GM18511 (cell line): ENCODE data around the gene INPP4A.

Experiments used
- ATAC-seq: cut with Tn5 transposase; IDR thresholded peaks from one replicate; pipeline ENCODE4 v1.9.1; 2021; ENCODE audit warnings: mild to moderate bottlenecking, moderate library complexity; ENCODE audit not compliant: unreplicated experiment

The INPP4A gene

GRCh38 chr2:98489486-98489885 is 44.8 kb downstream of the INPP4A start:
- ATAC-seq, result no peak

DNA sequence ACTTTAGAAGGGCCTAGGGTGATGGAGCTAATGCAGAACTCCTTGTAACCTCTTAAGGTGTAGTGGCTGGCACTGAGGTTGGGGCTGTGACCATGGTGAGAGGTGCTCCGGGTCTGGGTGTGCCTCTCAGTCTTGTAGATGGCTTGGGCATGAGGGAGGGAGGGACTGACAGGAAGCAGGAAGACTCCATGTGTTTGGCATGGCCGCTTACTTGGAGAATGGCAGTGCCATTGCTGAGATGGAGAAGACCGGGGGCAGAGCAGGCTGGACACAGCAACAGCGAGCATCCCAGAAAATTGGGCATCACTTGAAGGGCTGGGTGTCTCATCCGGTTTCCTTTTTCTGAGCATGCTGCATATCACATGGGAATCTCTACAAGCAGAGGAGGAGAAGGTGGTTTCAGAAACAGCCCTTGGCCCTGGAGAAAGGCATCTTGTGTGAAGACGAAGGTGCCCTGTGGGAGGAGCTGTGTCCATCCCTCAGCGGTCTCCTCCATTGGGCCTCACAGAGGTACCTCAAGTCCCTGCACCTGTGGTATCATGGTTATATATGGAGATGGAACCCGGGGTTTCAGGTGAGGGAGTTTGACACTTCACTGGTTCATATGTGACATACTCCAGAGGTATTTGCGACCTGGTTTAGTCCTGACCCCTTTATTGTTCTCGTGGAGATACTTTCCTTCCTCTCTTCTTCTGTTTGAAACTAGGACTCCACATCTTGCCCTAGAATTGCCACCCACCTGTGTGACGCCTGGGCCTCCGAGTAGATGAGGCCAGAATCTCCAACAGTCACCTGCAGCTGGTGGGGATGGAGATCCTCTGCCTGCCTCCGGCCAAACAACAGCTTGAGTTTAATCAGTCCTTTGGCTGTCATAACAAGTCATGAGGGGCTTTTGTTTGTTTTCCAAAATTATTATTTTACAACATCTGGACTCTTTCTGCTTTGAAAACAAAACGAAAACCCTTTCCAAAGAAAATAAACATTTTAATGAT is 45.6 kb downstream of the INPP4A start:
- no peak for ATAC-seq

DNA sequence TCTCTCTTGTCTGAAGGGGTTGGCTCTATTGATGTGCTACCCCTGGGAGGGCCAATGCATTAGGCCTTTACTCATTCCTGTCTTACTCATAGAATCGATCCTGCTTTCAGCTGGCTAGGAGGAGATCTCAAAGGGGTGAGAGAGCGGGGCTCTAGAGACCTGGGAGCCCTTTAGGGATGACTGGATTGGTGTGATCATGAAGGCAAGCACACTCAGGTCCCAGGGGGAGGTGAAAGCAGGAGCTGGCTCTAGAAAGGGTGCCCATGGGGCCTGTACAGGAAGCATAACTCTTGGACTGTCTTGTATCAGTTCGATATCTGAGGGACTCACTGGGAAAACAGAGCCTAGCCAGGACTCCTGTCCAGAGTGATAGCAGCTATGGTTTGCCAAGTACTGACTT is 47.8 kb downstream of the INPP4A start:
- ATAC-seq, result no peak

- no peak for ATAC-seq
These were observed 50.0 kb downstream of the INPP4A start for GRCh38 chr2:98494699-98495098.

DNA sequence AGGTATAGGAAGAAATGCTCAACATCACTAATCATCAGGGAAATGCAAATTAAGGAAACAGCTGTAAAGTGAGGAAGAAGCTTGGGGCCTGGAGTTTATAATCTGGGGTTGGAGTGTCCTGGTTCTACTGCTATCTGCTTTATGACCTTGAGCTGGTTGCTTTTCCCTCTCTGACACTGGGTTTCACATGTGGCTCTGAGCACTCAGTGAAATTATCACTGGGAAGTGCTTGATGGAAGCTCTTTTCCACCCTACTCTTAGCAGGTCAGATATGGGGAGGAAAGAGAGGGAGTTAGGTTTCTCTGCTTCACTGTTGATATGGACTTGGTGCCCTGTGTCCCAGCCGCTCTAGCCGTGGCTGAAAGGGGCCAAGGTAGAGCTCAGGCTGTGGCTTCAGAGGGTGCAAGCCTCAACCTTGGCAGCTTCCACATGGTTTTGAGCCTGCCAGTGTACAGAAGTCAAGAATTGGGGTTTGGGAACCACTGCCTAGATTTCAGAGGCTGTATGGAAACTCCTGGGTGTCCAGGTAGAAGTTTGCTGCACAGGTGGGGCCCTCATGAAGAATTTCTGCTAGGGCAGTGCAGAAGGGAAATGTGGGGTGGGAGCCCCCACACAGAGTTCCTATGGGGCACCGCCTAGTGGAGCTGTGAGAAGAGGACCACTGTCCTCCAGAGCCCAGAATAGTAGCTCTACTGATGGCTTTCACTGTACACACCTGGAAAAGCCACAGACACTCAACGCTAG is 52.3 kb downstream of the INPP4A start:
- ATAC-seq, result no peak

GRCh38 chr2:98498703-98499440 is 54.2 kb downstream of the INPP4A start:
- ATAC-seq, result no peak

DNA sequence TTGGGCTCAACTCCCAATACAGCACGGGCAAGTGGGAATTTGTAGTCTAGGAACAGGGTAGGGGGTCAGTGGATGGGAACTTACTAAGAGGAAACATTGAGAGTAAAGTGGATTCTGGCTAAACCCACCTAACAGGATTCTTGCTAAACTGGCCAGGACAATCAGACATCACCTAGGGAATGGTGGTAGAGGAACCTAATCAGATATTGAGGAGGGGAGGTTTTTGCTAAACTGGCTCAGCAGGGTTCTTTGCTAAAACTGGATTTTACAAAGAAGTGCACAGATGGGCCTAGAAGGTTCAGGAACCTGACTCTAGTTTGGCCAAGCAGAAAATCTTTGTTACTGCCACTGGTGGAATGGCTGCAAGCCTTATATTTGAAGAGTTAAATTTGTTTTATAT is 55.9 kb downstream of the INPP4A start:
- ATAC-seq, result no peak

- no peak for ATAC-seq
These were observed 56.6 kb downstream of the INPP4A start for GRCh38 chr2:98501223-98501622.

DNA sequence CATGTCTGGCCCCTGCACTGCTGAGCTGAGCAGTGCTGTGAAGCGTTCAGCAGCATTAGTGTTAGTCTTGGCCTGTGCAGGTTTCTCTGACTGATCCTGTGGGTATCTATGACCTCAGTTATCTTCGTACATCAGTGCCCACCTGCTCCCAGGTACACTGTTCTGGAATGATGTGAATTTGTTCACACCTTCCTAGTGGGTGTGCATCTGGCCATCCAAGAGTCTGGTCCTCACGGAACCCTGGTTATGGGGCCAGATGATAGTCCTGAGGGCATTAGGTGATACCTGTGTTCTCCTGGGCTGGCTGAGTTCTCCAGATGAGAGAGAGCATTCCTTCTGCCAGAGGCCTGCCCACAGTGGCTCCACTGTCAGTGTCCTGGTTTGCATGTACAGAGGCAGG is 57.2 kb downstream of the INPP4A start:
- ATAC-seq, result no peak

DNA sequence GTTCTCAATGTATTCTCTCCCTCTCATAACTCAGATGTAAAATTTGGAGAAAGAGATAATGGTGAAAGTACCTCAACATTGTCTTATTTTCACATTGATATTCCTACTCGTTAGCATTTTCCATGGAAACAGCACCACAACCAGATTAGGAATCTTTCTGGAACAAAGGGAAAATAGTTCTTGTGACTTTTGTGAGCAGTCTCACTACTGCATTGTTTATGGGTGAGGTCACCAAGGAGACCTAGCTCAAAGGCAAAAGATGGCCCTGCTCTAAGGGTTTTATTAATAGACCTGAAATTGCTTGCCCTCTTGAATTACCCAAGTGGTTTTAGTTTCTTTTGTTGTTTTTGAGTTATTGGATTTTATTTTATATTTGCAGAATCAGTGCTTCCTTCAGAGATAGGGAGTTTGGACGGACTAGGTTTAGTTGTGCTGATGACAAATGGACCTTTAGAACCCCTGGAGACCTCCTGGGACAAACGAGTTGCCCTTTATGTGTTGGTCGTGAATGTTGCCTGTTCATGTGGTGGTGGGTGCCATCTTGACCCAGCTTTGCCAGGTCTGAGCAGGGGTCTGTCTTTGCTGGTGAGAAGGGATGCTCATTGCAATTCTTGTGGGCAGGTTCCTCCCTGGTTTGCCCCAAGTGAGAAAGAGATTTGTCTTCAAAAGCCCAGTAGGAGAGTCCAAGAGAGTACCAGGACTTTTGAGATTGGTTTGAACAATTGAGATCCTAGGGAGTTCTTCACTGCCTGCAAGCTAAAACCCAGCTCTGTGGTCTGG is 58.1 kb downstream of the INPP4A start:
- no peak for ATAC-seq

DNA sequence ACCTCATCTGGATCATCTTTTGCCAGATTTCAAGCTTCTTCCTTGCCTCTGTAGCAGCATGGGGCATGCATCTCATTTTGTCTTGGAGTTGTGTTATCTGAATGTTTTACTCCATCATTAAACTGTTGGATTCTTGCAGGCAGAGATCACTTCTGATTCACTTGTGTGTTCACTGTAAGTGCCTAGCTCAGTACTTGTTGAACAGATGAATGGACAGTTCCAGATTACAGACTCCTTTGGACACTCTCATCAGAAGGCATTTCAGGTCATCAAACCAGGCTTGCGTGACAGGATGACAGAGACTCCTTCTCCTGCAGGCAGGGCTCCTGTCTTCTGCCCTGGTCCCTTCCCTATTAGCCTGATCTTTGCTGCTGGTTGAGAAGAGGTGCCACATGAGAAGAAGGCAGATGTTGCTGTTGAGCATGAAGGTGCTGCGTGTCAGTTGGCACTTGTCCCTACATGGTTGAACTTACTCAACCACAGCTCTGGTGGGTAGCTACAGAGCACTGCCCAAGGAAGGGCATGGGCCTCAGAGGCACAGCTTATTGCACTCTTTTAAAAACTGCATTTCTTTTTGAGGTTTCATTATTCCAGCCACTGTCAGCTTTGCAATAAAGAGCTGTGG is 58.9 kb downstream of the INPP4A start:
- ATAC-seq, result no peak

- no peak for ATAC-seq
These were observed 59.9 kb downstream of the INPP4A start for GRCh38 chr2:98504381-98505109.

- ATAC-seq, result no peak
These were observed 60.7 kb downstream of the INPP4A start for GRCh38 chr2:98505311-98505808.

- ATAC-seq, result no peak
These were observed 61.5 kb downstream of the INPP4A start for GRCh38 chr2:98505971-98506664.

DNA sequence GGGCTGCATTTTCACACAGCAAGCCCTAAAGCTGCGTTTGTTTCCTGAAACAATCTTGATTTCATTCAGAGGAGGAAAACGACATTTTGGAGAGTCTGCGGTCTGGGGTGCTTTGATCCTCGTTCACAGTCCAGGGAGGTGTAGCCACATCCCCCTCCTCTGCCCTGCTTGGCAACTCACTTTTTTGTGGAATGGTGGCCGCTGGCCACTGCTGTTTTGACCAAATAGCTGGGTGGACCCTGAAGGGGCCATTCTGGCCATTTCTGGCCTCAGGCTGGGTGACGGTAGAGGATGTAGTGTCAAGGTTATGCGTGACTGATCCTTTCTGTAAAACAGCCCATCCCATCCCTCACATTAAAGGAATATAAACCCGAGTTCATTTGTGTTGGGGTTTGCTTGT is 62.2 kb downstream of the INPP4A start:
- no peak for ATAC-seq

GRCh38 chr2:98507461-98507860 is 62.8 kb downstream of the INPP4A start:
- ATAC-seq, result no peak

DNA sequence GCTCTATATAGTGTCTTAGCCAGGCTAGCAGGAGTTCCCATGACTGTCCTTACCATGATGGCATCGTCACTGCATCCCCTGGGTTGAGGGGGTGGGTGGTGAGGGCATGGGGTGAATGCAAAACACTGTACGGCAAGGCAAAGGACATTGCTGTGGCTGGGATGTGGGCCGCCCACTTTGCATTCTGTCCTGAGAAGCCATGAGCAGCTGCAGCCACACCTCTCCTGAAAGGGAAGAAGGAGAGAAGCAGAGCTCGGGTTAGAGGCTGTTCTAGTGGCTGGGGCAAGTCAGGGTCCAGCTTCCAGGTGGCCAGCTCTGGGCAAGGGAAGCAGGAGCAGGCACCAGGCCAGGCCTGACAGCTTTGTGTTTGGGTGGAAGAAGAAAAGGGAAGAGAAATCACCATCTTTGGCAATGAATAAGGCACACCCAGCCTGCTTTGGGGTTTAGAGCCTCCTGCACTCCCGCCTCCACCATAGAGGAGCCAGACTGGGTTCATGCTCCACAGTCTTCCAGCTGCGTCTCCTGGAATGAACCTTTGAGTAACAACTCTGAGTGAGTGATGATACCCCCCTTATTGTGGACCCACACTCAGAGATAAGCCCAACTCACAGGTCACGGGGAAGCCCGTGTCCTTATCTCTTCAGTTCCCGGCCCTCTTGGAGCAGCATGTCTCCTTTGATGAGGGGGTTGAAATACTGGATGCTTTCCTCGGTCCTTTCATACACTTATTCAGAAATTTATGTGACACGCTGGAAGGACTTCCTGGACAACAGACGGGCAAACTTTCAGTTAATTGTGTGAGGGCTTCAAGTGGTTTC is 63.4 kb downstream of the INPP4A start:
- no peak for ATAC-seq

GRCh38 chr2:98508709-98509066 is 64.0 kb downstream of the INPP4A start:
- no peak for ATAC-seq
